Astrocyte (in vitro differentiated cells and primary cell): Measurements from ENCODE around the gene TAGLN2. TPM values are rescaled to one million over a fixed set of nuclear protein-coding genes. Genes with fewer than 3 reads are reported as not detected.

Experiments used
- DNase-seq: peaks from one replicate; pipeline ENCODE4 v3.0.0-alpha.2; 2010; ENCODE audit warnings: low read depth
- FAIRE-seq: peaks from 2 replicates; lab custom pipeline; 2011; peaks lifted over from hg19 to GRCh38; lab: Jason Lieb, UNC
- H2AFZ ChIP-seq: 2 replicates; pipeline ENCODE4 v1.6.0; 2012; ENCODE audit warnings: low read depth, low read length, inconsistent platforms
- H3K27ac ChIP-seq: 2 replicates; pipeline ENCODE4 v1.5.1; 2011; ENCODE audit warnings: low read depth, low read length, inconsistent platforms
- H3K27me3 ChIP-seq: 2 replicates; pipeline ENCODE4 v1.6.0; 2011; ENCODE audit warnings: low read length, inconsistent platforms; ENCODE audit not compliant: insufficient read depth
- H3K36me3 ChIP-seq: 2 replicates; pipeline ENCODE4 v1.5.1; 2011; ENCODE audit warnings: low read length, inconsistent platforms; ENCODE audit not compliant: insufficient read depth
- H3K4me1 ChIP-seq: 2 replicates; pipeline ENCODE4 v1.5.1; 2011; ENCODE audit warnings: low read length, inconsistent platforms; ENCODE audit not compliant: insufficient read depth
- H3K4me2 ChIP-seq: 2 replicates; pipeline ENCODE4 v1.6.0; 2012; ENCODE audit warnings: low read length, inconsistent platforms
- H3K4me3 ChIP-seq: 2 replicates; pipeline ENCODE4 v1.5.1; 2011; ENCODE audit warnings: low read depth, mild to moderate bottlenecking, low read length, inconsistent platforms; ENCODE audit not compliant: insufficient read depth
- H3K79me2 ChIP-seq: 2 replicates; pipeline ENCODE4 v1.6.0; 2012; ENCODE audit warnings: mild to moderate bottlenecking, low read length, inconsistent platforms; ENCODE audit not compliant: insufficient read depth
- H3K9ac ChIP-seq: 2 replicates; pipeline ENCODE4 v1.6.0; 2012; ENCODE audit warnings: mild to moderate bottlenecking, low read length, inconsistent platforms
- H3K9me3 ChIP-seq: 2 replicates; pipeline ENCODE4 v1.5.1; 2012; ENCODE audit warnings: low read depth, mild to moderate bottlenecking, low read length, inconsistent platforms; ENCODE audit not compliant: insufficient read depth
- H4K20me1 ChIP-seq: 2 replicates; pipeline ENCODE4 v1.6.0; 2012; ENCODE audit warnings: low read length, inconsistent platforms; ENCODE audit not compliant: insufficient read depth
- H3K27ac Mint-ChIP-seq: one replicate; pipeline ENCODE4 v1.8.0; 2021; ENCODE audit warnings: mild to moderate bottlenecking, mixed read lengths; ENCODE audit not compliant: unreplicated experiment
- H3K27me3 Mint-ChIP-seq: one replicate; pipeline ENCODE4 v1.8.0; 2021; ENCODE audit warnings: low read depth, mixed read lengths; ENCODE audit not compliant: unreplicated experiment
- H3K36me3 Mint-ChIP-seq: one replicate; pipeline ENCODE4 v1.8.0; 2021; ENCODE audit warnings: low read depth, mixed read lengths; ENCODE audit not compliant: unreplicated experiment
- H3K4me1 Mint-ChIP-seq: one replicate; pipeline ENCODE4 v1.8.0; 2021; ENCODE audit warnings: low read depth, mixed read lengths; ENCODE audit not compliant: unreplicated experiment
- H3K4me3 Mint-ChIP-seq: one replicate; pipeline ENCODE4 v1.8.0; 2021; ENCODE audit warnings: mild to moderate bottlenecking, moderate library complexity, mixed read lengths; ENCODE audit not compliant: unreplicated experiment
- H3K9me3 Mint-ChIP-seq: one replicate; pipeline ENCODE4 v1.8.0; 2021; ENCODE audit warnings: mild to moderate bottlenecking, mixed read lengths; ENCODE audit not compliant: unreplicated experiment
- CTCF ChIP-seq: IDR thresholded peaks from 2 replicates; pipeline ENCODE4 v1.5.1; 2011; ENCODE audit warnings: low read depth, mild to moderate bottlenecking, inconsistent platforms, low read length, moderate library complexity; ENCODE audit not compliant: insufficient read depth
- EZH2 ChIP-seq: IDR thresholded peaks from 2 replicates; pipeline ENCODE4 v1.6.1; 2012; ENCODE audit warnings: mild to moderate bottlenecking, low read length, inconsistent platforms; ENCODE audit not compliant: insufficient read depth
- total RNA-seq: library from RNA; stranded (reverse); gene quantifications from 2 replicates; pipeline ENCODE4 v1.2.1, GENCODE V29; 2021

TAGLN2 gene
- total RNA-seq, 1 donor from 2014 or later, result 688 TPM

GRCh38 chr1:159962176-159962575, 36.9 kb upstream of the TAGLN2 start:
- Histone ChIP-seq H4K20me1 (no peaks in the 10 kb centered on the region), H3K4me1 (no peaks in the 10 kb centered on the region), H3K36me3 (no peaks in the 10 kb centered on the region), H3K79me2 (no peaks in the 10 kb centered on the region), H2AFZ (no peak overlapping the region), H3K27ac (no peak overlapping the region), H3K4me3 (no peak overlapping the region), H3K27me3 (peaks cover 5% of the 10 kb centered on the region), H3K9me3 (no peaks in the 10 kb centered on the region), H3K4me2 (no peak overlapping the region), H3K9ac (no peak overlapping the region)
- H3K4me3 Mint-ChIP-seq, result peak overlapping the region; percentile 16
- H3K27ac Mint-ChIP-seq, result no peak overlapping the region
- DNase-seq (no peak), FAIRE-seq (no peak)
- peaks cover 4% of the 10 kb centered on the region for H3K9me3 Mint-ChIP-seq
- peaks cover 10% of the 10 kb centered on the region for H3K27me3 Mint-ChIP-seq
- peaks cover 6% of the 10 kb centered on the region for H3K4me1 Mint-ChIP-seq
- TF ChIP-seq EZH2 (no peak), CTCF (no peak)
- no peaks in the 10 kb centered on the region for H3K36me3 Mint-ChIP-seq

- no peaks in the 10 kb centered on the region for H4K20me1 ChIP-seq
- Mint-ChIP-seq H3K4me3 (no peak overlapping the region), H3K4me1 (peaks cover 6% of the 10 kb centered on the region), H3K27ac (no peak overlapping the region), H3K27me3 (peaks cover 10% of the 10 kb centered on the region), H3K9me3 (peaks cover 4% of the 10 kb centered on the region), H3K36me3 (no peaks in the 10 kb centered on the region)
- no peaks in the 10 kb centered on the region for H3K9me3 ChIP-seq
- H3K4me3 ChIP-seq, result no peak overlapping the region
- H2AFZ ChIP-seq, result no peak overlapping the region
- FAIRE-seq, result no peak
- no peaks in the 10 kb centered on the region for H3K79me2 ChIP-seq
- no peak overlapping the region for H3K4me2 ChIP-seq
- H3K9ac ChIP-seq, result no peak overlapping the region
- no peak for TF ChIP-seq CTCF
- TF ChIP-seq EZH2, result no peak
- H3K27ac ChIP-seq, result no peak overlapping the region
- H3K27me3 ChIP-seq, result peaks cover 3% of the 10 kb centered on the region
- H3K4me1 ChIP-seq, result no peaks in the 10 kb centered on the region
- DNase-seq, result no peak
- H3K36me3 ChIP-seq, result no peaks in the 10 kb centered on the region
Observed at GRCh38 chr1:159961636-159962035, 36.3 kb upstream of the TAGLN2 start.

- Mint-ChIP-seq H3K4me3 (no peak overlapping the region), H3K4me1 (peaks cover 6% of the 10 kb centered on the region), H3K27ac (no peak overlapping the region), H3K36me3 (no peaks in the 10 kb centered on the region), H3K9me3 (peaks cover 4% of the 10 kb centered on the region), H3K27me3 (peaks cover 10% of the 10 kb centered on the region)
- Histone ChIP-seq H3K9me3 (no peaks in the 10 kb centered on the region), H3K36me3 (no peaks in the 10 kb centered on the region), H2AFZ (no peak overlapping the region), H3K4me3 (no peak overlapping the region), H3K27ac (no peak overlapping the region), H3K9ac (no peak overlapping the region), H3K79me2 (no peaks in the 10 kb centered on the region), H3K27me3 (peaks cover 3% of the 10 kb centered on the region), H3K4me1 (no peaks in the 10 kb centered on the region), H4K20me1 (no peaks in the 10 kb centered on the region), H3K4me2 (no peak overlapping the region)
- DNase-seq, result peak; percentile 86
- no peak for TF ChIP-seq EZH2
- no peak for TF ChIP-seq CTCF
- peak; percentile 17 for FAIRE-seq
Observed at GRCh38 chr1:159960721-159961381, 35.5 kb upstream of the TAGLN2 start.
